ENCODE measurements around the gene MAGEB16. TPM values are rescaled to one million over a fixed set of nuclear protein-coding genes. Genes with fewer than 3 reads are reported as not detected.

The MAGEB16 gene
- total and polyA plus RNA-seq, 10 of the 15 experiments (the other 5 are each of a cell fraction or from before 2014, with no cell fraction given) = 0.04 to 0.35 (median 0.11) TPM; not detected in 1

GRCh38 chrX:35842674-35843073 is 44.5 kb downstream of the MAGEB16 start (continued):
- TF ChIP-seq E2F8 (IDR thresholded peaks at IDR 0.05; ENCODE audit: low read depth, partially characterized antibody) (no peak), NR2C1 (IDR thresholded peaks at IDR 0.05) (no peak), SPI1 (IDR thresholded peaks at IDR 0.05; ENCODE audit: borderline replicate concordance, insufficient read depth, low read depth, low read length) (no peak), SMC3 (IDR thresholded peaks at IDR 0.05; ENCODE audit: borderline replicate concordance, low read length) (no peak), E2F4 (IDR thresholded peaks at IDR 0.05; ENCODE audit: low read depth, low read length) (no peak), POU2F2 (IDR thresholded peaks at IDR 0.05; ENCODE audit: borderline replicate concordance, low read depth, low read length) (no peak), ZNF622 (IDR thresholded peaks at IDR 0.05) (no peak)

GRCh38 chrX:35847736-35848135 is 49.6 kb downstream of the MAGEB16 start:
- no peak for DNase-seq (ENCODE audit: low read depth, low spot score)
- Histone ChIP-seq H4K20me1 (ENCODE audit: control insufficient read depth, insufficient read depth) (no peaks in the 10 kb centered on the region), H2AFZ (ENCODE audit: control insufficient read depth, low read depth, low read length) (no peak overlapping the region), H3K36me3 (ENCODE audit: control insufficient read depth in 2 of 2, insufficient read depth in 2 of 2, low read length in 1 of 2) (no peaks in the 10 kb centered on the region), H3K27ac (ENCODE audit: control insufficient read depth, insufficient read depth) (no peak overlapping the region), H3K27me3 (replicated peaks in 1 of 2; ENCODE audit: control insufficient read depth in 2 of 2, insufficient read depth in 2 of 2, low read length in 1 of 2) (no peaks in the 10 kb centered on the region), H3K4me1 (ENCODE audit: control insufficient read depth, insufficient read depth, low read length) (no peaks in the 10 kb centered on the region), H3K9ac (ENCODE audit: control insufficient read depth, insufficient read depth, low read length) (no peak overlapping the region), H3K79me2 (ENCODE audit: control insufficient read depth, insufficient read depth, low read length) (no peaks in the 10 kb centered on the region), H3K4me2 (ENCODE audit: control insufficient read depth, insufficient read depth) (no peak overlapping the region), H3K9me3 (replicated peaks; ENCODE audit: control insufficient read depth, insufficient read depth, low read length) (no peaks in the 10 kb centered on the region), H3K4me3 (no peak overlapping the region)
- CTCF ChIA-PET = no interaction called here
- RAD21 ChIA-PET (ENCODE audit: unreplicated experiment) = no interaction called here
- BruUV-seq (replicated peaks) = no TSS peak
- WGBS (ENCODE audit: insufficient coverage, insufficient replicate concordance, low lambda C conversion rate, missing lambda C conversion rate) = 14% methylated on average over 4 of the region's 4 CpGs
- POLR2A ChIA-PET = no interaction called here
- SMC1A ChIA-PET (ENCODE audit: uncharacterized antibody, unreplicated experiment) = no interaction called here
- no peak for ATAC-seq
- intact Hi-C loops (cut with micrococcal nuclease; ENCODE audit: unreplicated experiment) (no loop called here), in situ Hi-C loops (cut with MboI) (no loop called here)
- no peak for FAIRE-seq
- TF ChIP-seq MYC (IDR thresholded peaks at IDR 0.05; ENCODE audit: insufficient read depth, insufficient read length, insufficient replicate concordance, low read length, severe bottlenecking) (no peak), E4F1 (IDR thresholded peaks at IDR 0.05; ENCODE audit: borderline replicate concordance, partially characterized antibody) (no peak), TCF3 (IDR thresholded peaks at IDR 0.05; ENCODE audit: borderline replicate concordance, insufficient read depth, low read depth, low read length) (no peak), PML (IDR thresholded peaks at IDR 0.05; ENCODE audit: low read length) (no peak), ETV6 (conservative IDR thresholded peaks at IDR 0.05 in 1 of 2, IDR thresholded peaks at IDR 0.05 in 1 of 2; ENCODE audit: borderline replicate concordance in 1 of 2, low read depth in 1 of 2) (no peak), SMAD5 (IDR thresholded peaks at IDR 0.05; ENCODE audit: low read depth) (no peak), STAT1 (conservative IDR thresholded peaks at IDR 0.05) (no peak), NFIC (IDR thresholded peaks at IDR 0.05; ENCODE audit: low read depth, low read length) (no peak)

Measured in GM12878 (cell line).